Activated CD8-positive, alpha-beta memory T cell treated with anti-CD3 and anti-CD28 coated beads for 4 hours (primary cell): Measurements from ENCODE around the gene POLR2F.

Source experiments
- DNase-seq, 2 donors: peaks; one replicate each; pipeline ENCODE4 v3.0.0-alpha.2; 2020; ENCODE audit warnings: low read depth in 2 of 2

Gene POLR2F

GRCh38 chr22:37982151-37982785 is 28.8 kb downstream of the POLR2F start:
- no peak for DNase-seq

- no peak for DNase-seq
Measured at GRCh38 chr22:37982938-37983859, 29.7 kb downstream of the POLR2F start.

GRCh38 chr22:37983860-37984791 is 30.6 kb downstream of the POLR2F start, which contains the start of gene SOX10:
Gene SOX10 (minus strand): TSS chr22:37984555. CDS start chr22:37983784, 771 bp downstream.
- DNase-seq: no peak

GRCh38 chr22:37985050-37985585 is 31.6 kb downstream of the POLR2F start:
- no peak for DNase-seq

GRCh38 chr22:37985751-37986281 is 32.3 kb downstream of the POLR2F start:
- no peak for DNase-seq

- no peak for DNase-seq
Measured at GRCh38 chr22:37986371-37986770, 32.9 kb downstream of the POLR2F start.

GRCh38 chr22:37989146-37990045 is 35.9 kb downstream of the POLR2F start:
- no peak for DNase-seq

- DNase-seq: no peak
Measured at GRCh38 chr22:37990301-37990700, 36.8 kb downstream of the POLR2F start.

- DNase-seq: no peak
Measured at GRCh38 chr22:37990862-37991261, 37.4 kb downstream of the POLR2F start.

- no peak for DNase-seq
Measured at GRCh38 chr22:37991731-37992442, 38.4 kb downstream of the POLR2F start.

GRCh38 chr22:37994049-37994448 is 40.5 kb downstream of the POLR2F start:
- DNase-seq: no peak

GRCh38 chr22:37994982-37995381 is 41.5 kb downstream of the POLR2F start:
- DNase-seq: no peak

- DNase-seq: no peak
Measured at GRCh38 chr22:37995460-37995859, 42.0 kb downstream of the POLR2F start.

GRCh38 chr22:37996079-37996478 is 42.6 kb downstream of the POLR2F start:
- DNase-seq: no peak

- DNase-seq: no peak
Measured at GRCh38 chr22:37996515-37997246, 43.2 kb downstream of the POLR2F start.

- DNase-seq: no peak
Measured at GRCh38 chr22:37998543-37998942, 45.0 kb downstream of the POLR2F start.

GRCh38 chr22:37999236-37999635 is 45.7 kb downstream of the POLR2F start:
- DNase-seq: no peak

- no peak for DNase-seq
Measured at GRCh38 chr22:37999640-38000272, 46.3 kb downstream of the POLR2F start.
